GM21786 (cell line): Measurements from ENCODE around the gene SEC22C.

ENCODE experiments used
- ATAC-seq: cut with Tn5 transposase; IDR thresholded peaks from one replicate; pipeline ENCODE4 v1.9.1; 2021; ENCODE audit not compliant: unreplicated experiment

The SEC22C gene

DNA sequence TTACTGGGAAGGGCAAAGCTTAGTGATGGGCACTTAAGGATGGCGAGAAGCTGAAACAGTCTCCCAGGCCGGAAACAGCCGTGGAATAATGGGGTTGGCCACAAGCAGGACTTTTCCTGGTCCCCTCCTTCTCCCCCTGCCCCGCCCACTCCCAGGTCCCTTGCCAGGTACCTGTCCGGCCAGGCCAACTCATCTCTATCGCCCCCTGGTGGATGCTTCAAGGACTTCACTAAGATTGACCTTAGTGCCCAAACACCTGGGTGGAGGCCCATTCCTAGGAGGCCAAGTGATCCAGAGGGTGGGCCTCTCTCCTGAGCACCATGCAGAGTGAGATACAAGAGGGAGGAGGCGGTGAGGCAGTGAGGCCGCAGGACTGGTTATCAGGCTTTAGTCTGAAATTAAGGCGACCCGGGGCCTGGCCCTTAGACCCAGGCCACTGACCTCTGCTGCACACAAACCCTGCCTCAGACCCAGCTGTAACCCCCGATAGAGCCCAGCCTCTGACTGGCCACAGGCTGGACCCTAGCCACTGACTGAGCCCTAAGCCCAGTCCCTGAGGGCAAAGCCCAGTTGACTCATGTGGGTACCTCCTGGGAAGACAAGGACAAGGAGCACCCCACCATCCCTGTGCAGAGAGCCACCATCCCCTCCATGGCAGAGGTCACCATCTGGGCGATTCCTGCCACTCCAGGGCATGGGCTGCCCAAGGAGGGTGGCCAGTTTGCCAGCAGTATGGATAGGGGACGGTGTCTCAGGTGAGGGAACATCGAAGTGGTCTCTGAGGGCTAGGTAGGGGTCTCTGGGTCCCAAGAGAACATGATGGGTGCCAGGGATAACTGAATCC is 41.7 kb downstream of the SEC22C start:
- peak; percentile 58 for ATAC-seq

DNA sequence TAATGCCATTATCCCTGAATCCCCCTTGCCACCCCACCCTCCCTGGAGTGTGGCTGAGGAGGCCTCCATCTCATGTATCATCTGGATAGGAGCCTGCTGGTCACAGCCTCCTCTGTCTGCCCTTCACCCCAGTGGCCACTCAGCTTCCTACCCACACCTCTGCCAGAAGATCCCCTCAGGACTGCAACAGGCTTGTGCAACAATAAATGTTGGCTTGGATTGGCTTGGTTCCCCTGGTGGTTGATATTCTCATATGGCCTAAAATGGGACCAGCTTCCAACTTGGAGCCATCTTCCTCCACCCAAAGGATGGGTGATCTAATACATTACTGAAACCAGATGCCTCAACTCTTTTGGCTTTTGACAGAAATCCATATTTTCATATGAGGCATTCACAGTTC is 44.4 kb downstream of the SEC22C start:
- no peak for ATAC-seq

DNA sequence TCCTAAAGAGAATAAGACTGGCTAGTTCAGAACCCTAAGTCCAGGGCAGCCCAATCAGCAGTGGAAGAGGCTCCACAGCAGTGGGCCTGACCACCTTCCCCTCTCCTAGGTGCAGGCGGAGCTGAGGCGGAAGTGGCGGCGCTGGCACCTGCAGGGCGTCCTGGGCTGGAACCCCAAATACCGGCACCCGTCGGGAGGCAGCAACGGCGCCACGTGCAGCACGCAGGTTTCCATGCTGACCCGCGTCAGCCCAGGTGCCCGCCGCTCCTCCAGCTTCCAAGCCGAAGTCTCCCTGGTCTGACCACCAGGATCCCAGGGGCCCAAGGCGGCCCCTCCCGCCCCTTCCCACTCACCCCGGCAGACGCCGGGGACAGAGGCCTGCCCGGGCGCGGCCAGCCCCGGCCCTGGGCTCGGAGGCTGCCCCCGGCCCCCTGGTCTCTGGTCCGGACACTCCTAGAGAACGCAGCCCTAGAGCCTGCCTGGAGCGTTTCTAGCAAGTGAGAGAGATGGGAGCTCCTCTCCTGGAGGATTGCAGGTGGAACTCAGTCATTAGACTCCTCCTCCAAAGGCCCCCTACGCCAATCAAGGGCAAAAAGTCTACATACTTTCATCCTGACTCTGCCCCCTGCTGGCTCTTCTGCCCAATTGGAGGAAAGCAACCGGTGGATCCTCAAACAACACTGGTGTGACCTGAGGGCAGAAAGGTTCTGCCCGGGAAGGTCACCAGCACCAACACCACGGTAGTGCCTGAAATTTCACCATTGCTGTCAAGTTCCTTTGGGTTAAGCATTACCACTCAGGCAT is 45.6 kb downstream of the SEC22C start:
- ATAC-seq = no peak

DNA sequence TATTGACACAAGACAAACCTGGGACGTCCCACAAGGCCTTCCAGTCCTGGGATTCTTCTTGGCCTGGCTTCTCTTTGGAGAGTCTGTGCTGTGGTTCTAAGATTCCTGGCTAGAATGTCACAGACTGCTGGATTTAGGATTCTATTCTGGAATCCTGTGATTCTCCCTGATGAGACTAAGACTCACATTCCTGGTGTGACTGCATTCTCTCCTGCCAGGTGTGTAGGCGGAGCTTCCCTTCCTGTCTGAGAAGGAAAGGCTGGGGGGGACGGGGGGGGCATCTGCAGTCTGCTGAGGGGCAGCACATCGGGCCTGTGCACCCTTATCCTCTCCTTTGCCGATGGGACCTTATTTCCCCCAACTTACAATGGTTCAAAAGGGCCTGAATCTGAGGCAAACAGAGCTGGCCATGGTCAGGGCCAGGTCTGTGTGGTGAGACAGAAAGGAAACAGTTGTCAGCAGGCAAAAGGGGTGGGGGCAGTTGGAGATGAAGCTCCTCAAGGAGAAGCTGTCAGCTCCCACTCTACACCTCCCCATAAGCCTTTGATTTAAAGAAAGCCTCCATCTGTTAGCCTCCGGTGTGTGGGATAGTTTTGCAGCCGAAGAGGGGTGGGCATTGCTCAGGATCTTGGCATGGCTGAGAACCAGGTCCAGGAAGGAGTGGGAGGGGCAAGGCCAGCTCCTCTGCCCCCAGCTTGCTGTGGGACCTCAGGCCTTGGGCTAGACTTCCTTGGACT is 48.4 kb downstream of the SEC22C start:
- no peak for ATAC-seq

DNA sequence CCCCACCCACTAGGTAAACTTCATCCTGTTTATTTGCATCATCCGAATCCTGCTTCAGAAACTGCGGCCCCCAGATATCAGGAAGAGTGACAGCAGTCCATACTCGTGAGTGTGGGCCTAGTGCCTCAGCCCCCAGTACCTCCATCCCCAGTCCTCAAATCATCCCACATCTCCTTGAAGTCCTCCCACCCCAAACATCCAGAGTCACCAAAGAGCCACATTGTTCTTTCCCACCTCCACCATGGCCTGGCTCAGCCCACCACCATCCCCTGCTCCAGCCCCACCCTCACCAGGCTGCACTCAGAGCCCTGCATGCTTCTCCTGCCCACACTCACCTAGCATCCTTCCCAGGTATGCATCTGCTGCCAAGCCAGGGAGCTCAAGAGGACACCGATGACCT is 49.5 kb downstream of the SEC22C start:
- no peak for ATAC-seq

DNA sequence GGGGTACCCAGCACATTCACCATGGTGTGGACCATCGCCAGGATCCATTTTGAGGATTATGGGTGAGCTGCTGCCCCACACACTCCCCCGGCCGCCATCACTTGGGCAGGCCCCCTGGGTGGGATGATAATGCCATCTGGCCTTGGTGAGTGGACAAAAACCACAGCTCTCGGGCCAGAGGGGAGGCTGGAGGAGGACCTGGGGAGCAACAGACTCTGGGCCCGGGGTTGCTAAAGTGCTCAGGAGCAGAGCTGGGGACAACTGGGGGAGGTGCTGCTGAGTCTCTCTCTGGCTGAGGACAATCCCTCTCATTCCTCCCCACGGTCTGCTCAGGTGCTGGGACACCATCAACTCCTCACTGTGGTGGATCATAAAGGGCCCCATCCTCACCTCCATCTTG is 50.3 kb downstream of the SEC22C start:
- no peak for ATAC-seq

DNA sequence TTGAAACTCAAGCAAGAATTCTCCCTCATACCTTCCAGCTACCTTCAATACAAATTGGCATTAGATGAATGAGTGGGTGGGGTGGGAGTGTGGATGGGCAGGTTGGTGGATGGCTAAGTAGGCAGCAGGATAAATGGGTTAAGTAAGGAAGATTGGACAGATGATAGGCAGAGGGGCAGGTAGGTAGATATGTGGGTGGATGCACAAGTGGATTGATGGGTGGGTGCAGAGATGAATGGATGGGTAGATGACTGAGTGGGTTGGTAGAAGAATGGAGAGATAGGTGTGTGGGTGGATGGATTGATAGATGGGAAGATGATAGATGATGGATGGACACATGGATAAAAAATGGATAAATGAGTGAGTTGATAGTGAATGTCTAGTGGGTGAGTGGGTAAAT is 51.7 kb downstream of the SEC22C start:
- ATAC-seq = no peak

DNA sequence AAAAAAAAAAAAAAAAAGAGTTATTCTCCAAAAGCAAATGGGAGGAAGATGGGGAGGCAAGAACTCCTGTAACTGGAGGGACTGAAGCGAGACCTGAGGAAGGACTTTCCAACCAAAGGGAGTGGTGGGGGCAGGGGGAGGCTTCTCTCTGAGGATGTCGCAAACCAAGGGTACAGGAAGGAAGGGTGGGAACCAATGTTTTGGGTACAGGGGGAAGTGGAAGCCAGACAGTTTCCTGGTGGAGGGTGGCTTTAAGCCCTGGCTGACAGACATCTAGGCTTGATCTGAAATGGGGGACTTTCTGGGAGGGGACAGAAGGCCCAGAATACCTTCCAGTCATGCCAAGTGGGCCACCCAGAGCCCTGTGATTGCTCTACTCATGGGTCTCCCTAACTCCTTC is 52.3 kb downstream of the SEC22C start:
- no peak for ATAC-seq

DNA sequence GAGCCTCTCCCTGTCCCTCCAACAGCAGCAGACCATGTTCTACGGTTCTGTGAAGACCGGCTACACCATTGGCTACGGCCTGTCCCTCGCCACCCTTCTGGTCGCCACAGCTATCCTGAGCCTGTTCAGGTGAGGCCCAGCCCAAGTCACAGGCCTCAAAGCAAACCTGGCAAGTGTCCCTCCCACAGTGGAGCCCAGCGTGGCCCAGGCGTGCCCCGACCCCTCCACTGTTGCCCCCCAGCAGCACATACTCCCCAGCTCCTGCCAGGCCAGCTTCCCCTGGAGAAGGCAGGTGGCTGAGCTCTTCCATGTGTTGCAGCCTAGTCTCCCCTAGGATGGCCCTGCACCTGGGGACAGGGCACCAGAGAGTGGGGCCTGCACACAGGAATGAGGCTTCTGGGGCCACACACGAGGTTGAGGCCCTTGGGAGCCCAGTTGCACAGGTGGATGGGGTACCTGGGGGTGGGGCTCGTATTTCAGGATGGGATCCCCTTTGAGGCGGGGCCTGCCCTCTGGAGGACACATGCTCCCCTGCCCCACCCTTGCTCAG is 54.3 kb downstream of the SEC22C start:
- ATAC-seq = no peak

DNA sequence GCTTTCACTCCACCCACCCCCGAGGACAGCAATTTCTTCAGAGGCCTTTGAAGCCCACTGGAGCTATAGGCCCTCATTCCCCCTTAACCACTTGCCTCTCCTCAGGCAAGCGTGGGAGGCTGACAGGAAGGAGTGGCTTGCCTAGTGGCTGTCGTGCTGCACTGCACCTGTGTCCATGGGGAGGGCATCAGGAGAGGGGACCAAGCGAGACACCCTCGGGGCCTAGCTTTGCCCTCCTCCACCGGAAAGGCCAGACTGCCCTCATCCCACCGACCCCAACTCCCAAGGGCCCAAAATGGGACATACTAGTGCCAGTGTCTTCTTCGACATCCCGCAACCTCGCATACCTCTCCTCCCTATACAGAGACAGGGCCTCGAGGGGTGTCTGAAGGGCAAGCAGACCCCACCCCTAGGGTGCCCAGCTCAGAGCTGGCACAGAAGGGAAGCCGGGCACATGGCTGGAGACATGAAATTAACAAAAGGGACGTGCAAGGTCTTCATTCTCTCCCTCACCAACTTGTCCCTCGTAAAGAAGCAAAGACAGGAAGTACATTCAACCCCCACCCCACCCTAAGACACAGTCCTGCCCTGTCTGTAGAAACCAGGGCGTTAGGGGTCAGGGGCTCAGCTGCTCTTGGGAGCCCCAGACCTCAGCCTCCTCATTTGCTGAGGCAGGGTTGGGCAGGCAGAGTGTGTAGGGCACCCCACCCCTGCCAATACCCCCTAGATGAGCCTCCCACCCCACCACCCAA is 55.0 kb downstream of the SEC22C start:
- no peak for ATAC-seq

DNA sequence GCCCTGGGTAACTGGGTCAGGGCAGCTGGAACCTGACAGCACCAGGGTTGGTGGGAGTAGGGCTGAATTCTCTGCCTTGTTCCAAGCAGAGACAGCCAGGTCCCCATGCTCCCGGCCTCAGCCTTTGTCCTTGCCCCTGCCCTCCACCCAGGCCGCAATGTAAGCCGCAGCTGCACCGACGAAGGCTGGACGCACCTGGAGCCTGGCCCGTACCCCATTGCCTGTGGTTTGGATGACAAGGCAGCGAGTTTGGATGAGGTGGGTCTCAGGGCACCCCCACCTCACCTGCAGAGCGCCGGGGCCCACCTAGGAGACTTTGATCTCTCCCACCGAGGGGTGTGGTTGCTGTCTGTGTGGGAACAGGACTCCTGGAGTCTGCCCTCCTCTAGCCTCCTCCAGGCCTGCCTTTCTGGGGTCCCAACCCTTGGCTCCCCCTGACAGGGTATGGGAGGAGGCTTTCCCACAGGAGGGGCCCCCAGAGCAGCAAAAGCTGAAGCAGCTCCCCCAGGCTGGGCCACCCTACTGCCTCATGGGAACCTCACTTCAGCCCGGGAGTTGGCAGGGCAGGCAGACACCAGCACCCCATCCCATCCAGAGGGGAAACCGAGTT is 55.9 kb downstream of the SEC22C start:
- no peak for ATAC-seq

DNA sequence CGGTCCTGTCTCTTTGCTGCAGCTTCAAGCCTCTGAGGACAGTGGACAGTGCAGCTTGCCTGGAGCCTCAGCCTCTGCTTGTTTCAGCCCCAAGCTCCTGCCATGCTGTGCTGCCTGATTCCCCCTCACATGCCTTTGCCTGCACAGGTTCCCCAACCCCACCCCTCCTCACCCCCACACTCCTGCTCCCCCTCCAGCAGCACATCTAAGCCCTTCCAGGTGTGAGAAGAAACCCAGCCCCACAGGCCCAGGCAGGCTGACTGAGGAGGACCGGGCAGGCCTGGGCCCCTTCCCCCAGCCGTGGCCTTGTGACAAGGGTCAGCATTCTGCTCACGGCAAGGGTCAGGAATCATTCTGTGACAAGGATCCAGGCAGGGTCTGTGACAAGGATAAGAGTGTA is 56.6 kb downstream of the SEC22C start:
- no peak for ATAC-seq

DNA sequence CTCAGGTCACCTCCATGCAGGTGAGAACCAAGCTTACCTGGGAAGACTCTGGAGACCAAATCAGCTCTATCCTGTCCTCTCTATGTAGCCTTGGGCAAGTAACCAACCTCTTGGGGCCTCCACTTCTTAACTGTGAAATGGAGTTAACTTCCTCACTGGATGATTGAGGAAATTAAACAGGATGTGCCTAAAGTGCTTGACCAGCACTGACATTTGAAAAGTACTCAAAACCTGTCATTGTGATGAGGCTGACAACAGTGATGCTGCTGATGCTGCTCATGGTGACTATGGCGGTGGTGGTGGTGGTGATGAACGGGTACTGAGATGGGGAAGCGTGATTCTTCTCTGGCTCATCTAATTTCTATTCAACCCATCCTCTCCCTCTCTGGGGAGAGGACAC is 57.0 kb downstream of the SEC22C start:
- ATAC-seq = no peak

DNA sequence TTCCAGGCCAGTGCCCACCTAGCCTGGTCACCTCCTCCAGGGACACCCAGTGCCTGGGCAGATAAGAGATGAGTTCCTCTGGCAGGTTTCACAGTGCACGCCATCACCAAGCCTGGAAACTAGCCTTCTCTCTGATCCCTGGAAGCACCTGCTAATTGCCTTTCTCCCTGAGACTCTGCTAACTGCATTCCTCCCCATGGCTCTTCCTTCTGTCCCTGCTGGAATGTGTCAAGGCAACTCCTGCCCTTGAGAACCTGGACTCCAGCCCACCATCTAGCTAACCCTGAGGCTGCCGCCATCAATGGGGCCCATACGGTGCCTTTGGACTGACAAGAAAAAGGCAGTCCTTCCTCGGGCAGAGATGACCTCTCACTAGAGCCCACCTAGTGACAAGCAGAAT is 60.9 kb downstream of the SEC22C start:
- no peak for ATAC-seq

DNA sequence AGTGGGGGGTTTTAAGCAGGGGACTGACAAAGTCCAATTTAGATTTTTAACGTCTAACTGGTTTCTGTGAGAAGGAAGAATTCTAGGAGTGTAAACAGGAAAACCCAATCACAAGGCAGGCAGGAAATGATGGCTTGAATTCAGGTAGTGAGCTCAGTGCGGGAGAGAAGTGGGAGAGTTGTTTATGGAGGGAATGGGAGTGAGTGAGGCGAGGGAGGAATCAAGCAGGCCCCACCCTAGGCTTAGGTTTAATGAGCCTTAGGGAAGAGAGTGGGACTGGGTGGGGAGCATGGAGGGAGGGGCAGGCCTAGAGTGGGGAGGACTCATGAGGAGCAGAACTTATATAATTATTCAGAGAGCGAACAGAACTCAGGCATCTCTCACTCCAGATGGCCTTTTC is 61.4 kb downstream of the SEC22C start:
- ATAC-seq = no peak

DNA sequence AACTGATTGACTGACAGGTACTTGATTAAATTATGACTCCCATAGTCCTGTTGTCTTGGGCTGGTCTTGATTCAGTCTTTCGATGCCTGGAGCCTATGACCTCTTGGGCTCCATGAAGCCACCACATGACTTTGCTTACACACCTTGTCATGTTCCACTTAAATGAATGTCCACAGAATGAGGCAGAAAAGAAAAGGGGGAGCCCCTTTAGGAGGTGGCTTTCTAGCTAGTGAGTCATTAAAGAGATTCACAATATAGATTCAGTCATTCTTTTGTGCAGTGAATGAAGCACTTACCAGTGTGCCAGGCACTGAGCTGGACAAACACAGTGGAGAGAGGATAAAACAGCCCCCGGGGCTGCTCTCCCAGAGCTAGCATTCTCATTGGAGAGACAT is 62.2 kb downstream of the SEC22C start:
- no peak for ATAC-seq

DNA sequence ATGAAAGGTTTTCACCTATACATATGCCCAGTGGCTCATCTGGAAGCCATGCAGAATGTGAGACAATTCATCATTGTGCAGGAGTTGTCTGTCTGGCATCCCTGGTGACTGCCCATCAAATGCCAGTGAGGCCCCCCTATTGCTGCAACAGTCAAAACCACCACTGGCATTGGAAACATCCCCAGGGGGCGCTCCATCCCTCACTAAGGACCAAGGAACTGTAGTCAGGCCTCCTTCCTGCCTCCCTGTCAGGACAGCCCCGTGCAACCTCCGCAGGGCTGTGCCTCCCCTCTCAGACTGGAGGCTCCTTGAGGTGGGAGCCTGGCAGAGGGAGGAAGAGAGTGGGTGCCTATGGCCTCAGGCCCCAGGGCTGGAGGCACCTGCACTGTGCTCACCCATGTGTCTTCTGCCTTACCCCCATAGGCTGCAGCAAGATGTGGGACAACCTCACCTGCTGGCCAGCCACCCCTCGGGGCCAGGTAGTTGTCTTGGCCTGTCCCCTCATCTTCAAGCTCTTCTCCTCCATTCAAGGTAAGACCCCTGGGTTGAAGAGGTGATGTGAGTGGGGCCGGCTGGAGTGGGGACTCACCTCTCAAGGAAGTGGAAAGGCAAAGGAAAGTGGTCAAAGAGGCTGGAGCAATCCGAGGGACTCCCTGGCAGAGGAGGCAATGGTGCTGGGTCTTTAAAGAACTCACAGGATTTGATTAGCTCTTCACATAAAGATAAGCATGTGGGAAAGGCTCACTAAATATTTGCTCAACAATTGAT is 62.8 kb downstream of the SEC22C start:
- ATAC-seq = no peak

DNA sequence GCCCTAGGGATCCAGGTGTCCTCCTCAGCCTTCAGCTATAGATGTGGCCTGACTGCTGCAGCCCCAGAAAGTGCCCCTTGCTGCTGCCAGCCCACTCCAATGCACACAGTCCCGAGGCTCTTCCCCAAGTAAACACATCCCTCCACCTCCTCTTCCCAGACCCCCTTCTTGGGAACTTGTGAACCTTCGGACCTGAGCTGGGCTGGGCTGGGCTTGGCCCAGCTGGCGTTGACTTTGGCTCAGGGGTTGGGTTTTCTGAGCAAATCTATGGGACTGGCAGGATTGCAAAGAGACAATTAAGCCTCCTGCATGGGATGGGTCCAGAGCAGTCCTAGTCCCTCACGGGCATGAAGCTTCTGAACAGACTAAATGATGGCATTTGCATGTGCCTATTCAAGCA is 64.7 kb downstream of the SEC22C start:
- no peak for ATAC-seq

DNA sequence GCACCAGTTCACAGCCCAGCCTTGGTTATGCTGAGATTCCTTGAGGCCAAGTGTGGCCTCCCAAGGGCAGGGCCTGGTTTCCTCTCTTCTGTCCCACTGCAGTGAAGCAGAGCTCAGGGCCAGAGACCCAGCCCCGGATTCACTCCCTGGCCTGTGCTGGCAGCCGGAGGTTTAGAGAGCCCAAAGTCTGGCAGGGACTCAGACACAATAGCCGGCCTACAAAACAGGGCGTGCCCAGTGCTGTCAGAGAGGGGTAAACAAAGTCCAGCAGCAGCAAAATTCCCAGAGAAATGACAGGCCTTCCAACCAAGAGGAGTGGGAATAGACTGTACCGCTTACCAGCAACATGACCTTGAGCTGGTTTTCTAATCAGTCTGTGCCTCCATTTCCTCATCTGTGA is 65.3 kb downstream of the SEC22C start:
- no peak for ATAC-seq

DNA sequence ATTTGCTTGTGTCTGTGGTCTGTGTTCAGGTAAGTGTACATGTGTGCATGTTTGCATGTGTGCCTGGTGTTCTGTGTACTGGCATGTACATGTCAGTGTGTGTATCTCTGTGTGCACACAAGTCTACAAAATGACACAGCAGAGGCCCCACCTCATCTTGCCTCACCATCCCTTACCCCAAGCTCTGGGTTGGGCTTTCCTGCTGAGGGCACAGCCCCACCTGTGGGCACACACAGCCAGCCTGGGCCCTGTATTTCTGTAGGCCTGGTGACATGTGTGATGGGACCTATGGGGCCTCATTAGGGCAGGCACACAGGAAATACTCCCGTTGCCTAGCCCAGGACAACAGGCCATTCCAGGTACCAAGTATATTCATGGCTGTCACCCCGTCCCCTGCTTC is 65.8 kb downstream of the SEC22C start:
- ATAC-seq = no peak
